Gastrocnemius medialis (tissue), 4 donors: ENCODE measurements around the gene CFAP210.

Source experiments
- CTCF ChIP-seq, 5 experiments: fragments of 450-650 bp in 3 of 5; fragments of 200-600 bp in 2 of 5; sonication (generic) in 2 of 5; IDR thresholded peaks in 4 of 5; conservative IDR thresholded peaks in 1 of 5; 1 replicate in 4 of 5; 2 replicates in 1 of 5; pipeline ENCODE4 v1.5.1; 2016 to 2019; ENCODE audit warnings: antibody characterized with exemption in 5 of 5, mild to moderate bottlenecking in 3 of 5, moderate library complexity in 3 of 5
- POLR2A ChIP-seq, 2 donors: fragments of 450-650 bp; IDR thresholded peaks; one replicate each; pipeline ENCODE4 v1.6.1; 2017; ENCODE audit warnings: antibody characterized with exemption in 2 of 2, mild to moderate bottlenecking in 2 of 2, moderate library complexity in 2 of 2

GRCh38 chr2:169653636-169654035, 40.6 kb downstream of the CFAP210 start:
- TF ChIP-seq CTCF (IDR thresholded peaks at IDR 0.05 in 4 of 5, conservative IDR thresholded peaks at IDR 0.05 in 1 of 5) (no peak), POLR2A (IDR thresholded peaks at IDR 0.05) (no peak)
